PC-9 (cell line): ENCODE results near the gene PCMTD2. TPM values are rescaled to one million over a fixed set of nuclear protein-coding genes. Genes with fewer than 3 reads are reported as not detected.
"Not testable (repeated sequence)": the region's sequence is repeated elsewhere in the genome, so short reads cannot be mapped to it uniquely, and the experiment has no call there.

ENCODE experiments used
- BruUV-seq: library from RNA; stranded (reverse); fragments of 400-500 nt; replicated peaks from 2 replicates; lab custom pipeline; 2021; lab: Mats Ljungman, UMichigan
- CTCF ChIA-PET: fragments of 300-600 bp; sonication (Branson Sonifier 250); formaldehyde crosslinking; loops from one replicate; lab custom pipeline; 2022; ENCODE audit warnings: antibody characterized with exemption; lab: Charles Lee
- POLR2A ChIA-PET: fragments of 300-600 bp; sonication (Branson Sonifier 250); formaldehyde crosslinking; loops from one replicate; lab custom pipeline; 2022; ENCODE audit warnings: antibody characterized with exemption; ENCODE audit not compliant: unreplicated experiment; lab: Charles Lee
- DNase-seq, 2 experiments: peaks; one replicate each; pipeline versions ENCODE4 v3.0.0 to v3.0.0-alpha.2; 2015 to 2022; ENCODE audit warnings: mixed read lengths in 1 of 2
- H2AFZ ChIP-seq: fragments of 200-600 bp; sonication (generic); 2 replicates; pipeline ENCODE4 v1.8.1; 2017; ENCODE audit warnings: antibody characterized with exemption
- H3F3A ChIP-seq: fragments of 200-600 bp; sonication (generic); 2 replicates; pipeline ENCODE4 v1.8.1; 2017; ENCODE audit warnings: antibody characterized with exemption, mild to moderate bottlenecking, low read depth; ENCODE audit not compliant: insufficient read depth
- H3K27ac ChIP-seq: fragments of 200-600 bp; sonication (generic); 2 replicates; pipeline ENCODE4 v1.6.1; 2016; ENCODE audit warnings: mixed run types
- H3K27me3 ChIP-seq: fragments of 200-600 bp; sonication (generic); 2 replicates; pipeline ENCODE4 v1.6.1; 2016; ENCODE audit warnings: low read depth, mixed run types; ENCODE audit not compliant: insufficient read depth
- H3K36me3 ChIP-seq: fragments of 200-600 bp; sonication (generic); 2 replicates; pipeline ENCODE4 v1.6.1; 2016; ENCODE audit warnings: low read depth, mixed run types
- H3K4me1 ChIP-seq: fragments of 200-600 bp; sonication (generic); replicated peaks from 2 replicates; pipeline ENCODE4 v1.6.1; 2016; ENCODE audit warnings: mixed run types; ENCODE audit not compliant: insufficient read depth
- H3K4me2 ChIP-seq: fragments of 200-600 bp; sonication (generic); 2 replicates; pipeline ENCODE4 v1.6.1; 2017; ENCODE audit warnings: mixed run types
- H3K4me3 ChIP-seq: fragments of 200-600 bp; sonication (generic); 2 replicates; pipeline ENCODE4 v1.6.1; 2016; ENCODE audit warnings: mixed run types
- H3K79me2 ChIP-seq: fragments of 200-600 bp; sonication (generic); 2 replicates; pipeline ENCODE4 v1.6.1; 2017; ENCODE audit warnings: low read depth, mixed run types
- H3K9me2 ChIP-seq: fragments of 200-600 bp; sonication (generic); 2 replicates; pipeline ENCODE4 v1.8.1; 2017; ENCODE audit warnings: mild to moderate bottlenecking; ENCODE audit not compliant: insufficient read depth
- H3K9me3 ChIP-seq: fragments of 200-600 bp; sonication (generic); 2 replicates; pipeline ENCODE4 v1.8.1; 2016; ENCODE audit warnings: low read depth; ENCODE audit not compliant: insufficient read depth
- H4K20me1 ChIP-seq: fragments of 200-600 bp; sonication (generic); 2 replicates; pipeline ENCODE4 v1.8.1; 2017; ENCODE audit not compliant: insufficient read depth
- intact Hi-C: fragments of 100-400 bp; cut with micrococcal nuclease; formaldehyde crosslinking; loops from one replicate; pipeline ENCODE4 v1.10.0; 2022; ENCODE audit not compliant: unreplicated experiment
- total RNA-seq: library from RNA; stranded (reverse); gene quantifications from 2 replicates; pipeline ENCODE4 v1.2.3, GENCODE V29; 2021

The PCMTD2 gene
- total RNA-seq, 1 experiment from 2014 or later: 86.5 TPM

DNA sequence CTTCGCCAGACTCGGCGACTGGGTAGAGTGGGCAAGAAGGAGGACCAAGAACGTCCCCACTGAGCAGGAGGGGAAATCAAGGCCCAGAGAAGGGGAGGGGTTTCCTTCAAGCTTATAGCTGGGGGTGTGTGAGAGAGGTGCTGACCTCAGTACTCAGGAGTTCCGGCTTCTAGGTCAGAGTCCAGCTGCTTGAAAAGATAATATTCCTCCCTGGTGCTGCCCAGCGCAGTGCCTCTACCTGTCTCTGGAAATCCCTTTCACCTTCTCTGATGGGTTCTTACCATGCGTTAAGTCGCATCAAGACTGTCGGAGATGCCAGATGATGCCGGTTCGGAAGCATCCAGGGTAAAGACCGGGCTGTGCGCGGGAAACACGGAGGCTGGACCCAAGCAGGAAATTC lies 61.8 kb downstream of the PCMTD2 start:
- H3K9me2 ChIP-seq, H3K4me2 ChIP-seq, CTCF ChIA-PET, H3K79me2 ChIP-seq, H3K4me1 ChIP-seq, H3K36me3 ChIP-seq, BruUV-seq, H3K27ac ChIP-seq, H3K9me3 ChIP-seq, intact Hi-C loops, H4K20me1 ChIP-seq, DNase-seq, H3F3A ChIP-seq, POLR2A ChIA-PET, H2AFZ ChIP-seq, H3K4me3 ChIP-seq: not testable (repeated sequence)
- H3K27me3 ChIP-seq: peaks cover 20% of the 10 kb centered on the region

DNA sequence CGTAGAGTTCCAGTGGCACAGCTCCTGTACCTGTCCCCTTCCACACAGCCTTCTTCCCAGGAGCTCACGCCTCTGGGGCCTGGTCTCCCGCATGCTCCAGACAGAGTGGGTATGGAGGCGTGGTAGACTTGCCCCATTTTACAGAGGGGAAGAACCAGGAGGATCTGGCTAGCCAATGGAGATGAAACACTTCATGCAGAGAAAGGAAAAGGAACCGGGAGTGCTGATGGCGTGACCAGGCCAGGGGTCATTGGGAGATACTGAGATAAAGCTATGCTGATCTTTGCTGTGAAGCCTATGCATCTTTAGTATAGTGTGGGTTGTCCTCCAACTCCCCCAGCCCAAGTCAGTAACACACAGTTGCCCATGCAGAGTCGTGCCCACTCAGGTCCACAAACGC lies 62.5 kb downstream of the PCMTD2 start:
- H3K4me3 ChIP-seq, H3K36me3 ChIP-seq, intact Hi-C loops, H4K20me1 ChIP-seq, DNase-seq, POLR2A ChIA-PET, CTCF ChIA-PET, H3K9me3 ChIP-seq, H3K4me1 ChIP-seq, H3K27ac ChIP-seq, H3K9me2 ChIP-seq, H2AFZ ChIP-seq, BruUV-seq, H3F3A ChIP-seq, H3K4me2 ChIP-seq, H3K79me2 ChIP-seq: not testable (repeated sequence)
- H3K27me3 ChIP-seq: peaks cover 27% of the 10 kb centered on the region

DNA sequence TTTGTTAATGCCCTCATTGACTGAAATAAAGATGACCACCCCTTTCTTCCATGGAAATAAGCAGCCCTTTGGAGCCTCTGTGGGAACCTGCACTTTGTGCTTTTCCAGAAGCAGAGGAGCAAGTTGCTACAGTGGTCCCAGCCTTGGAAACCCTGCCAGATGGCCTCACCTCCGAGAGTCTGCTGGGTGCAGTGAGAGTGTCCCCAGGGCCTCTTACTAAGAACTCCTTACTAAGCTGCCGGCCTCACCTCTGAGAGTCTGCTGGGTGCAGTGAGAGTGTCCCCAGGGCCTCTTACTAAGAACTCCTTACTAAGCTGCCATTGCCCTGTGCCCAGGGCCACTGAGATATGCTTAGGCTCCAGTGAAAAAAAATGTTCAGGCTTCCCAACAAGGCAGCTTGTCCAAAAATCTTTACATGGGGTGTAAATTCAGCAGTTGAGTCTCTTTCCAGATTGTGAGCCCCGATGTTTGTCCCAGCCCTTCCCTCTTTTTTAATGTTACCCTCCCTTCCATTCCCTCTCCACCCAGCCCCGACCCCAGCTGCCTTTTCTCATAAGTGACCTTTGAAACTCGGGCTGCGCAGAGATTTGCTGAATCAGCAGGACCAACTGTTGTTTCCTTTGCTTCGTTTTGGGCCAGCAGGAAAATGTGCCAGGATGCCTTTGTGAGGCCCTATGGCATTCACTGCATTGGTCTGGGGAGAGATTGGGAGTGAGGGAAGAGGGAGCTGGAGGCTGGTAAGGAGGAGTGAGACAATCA lies 66.7 kb downstream of the PCMTD2 start:
- H2AFZ ChIP-seq, H3K36me3 ChIP-seq, BruUV-seq, H3K27ac ChIP-seq, H3K79me2 ChIP-seq, POLR2A ChIA-PET, H3F3A ChIP-seq, H3K4me2 ChIP-seq, H3K9me2 ChIP-seq, H3K9me3 ChIP-seq, DNase-seq, intact Hi-C loops, H3K4me3 ChIP-seq, CTCF ChIA-PET, H3K4me1 ChIP-seq, H4K20me1 ChIP-seq: not testable (repeated sequence)
- peaks cover 38% of the 10 kb centered on the region for H3K27me3 ChIP-seq

Other genes starting within 250 kb of the PCMTD2 start
- 3.8 and 6.4 TPM in 2 replicates for gene C20orf204, start 219.6 kb upstream of the PCMTD2 start, total RNA-seq
- gene SOX18, start 206.1 kb upstream of the PCMTD2 start, total RNA-seq: 0.83 TPM in 1 of 2 replicates, not detected in the other
- gene TCEA2, start 192.6 kb upstream of the PCMTD2 start, total RNA-seq: 100 and 156 TPM in 2 replicates
- gene RGS19, start 176.2 kb upstream of the PCMTD2 start, total RNA-seq: 33.3 and 39.2 TPM in 2 replicates
- 1.5 and 2.7 TPM in 2 replicates for gene OPRL1, start 175.7 kb upstream of the PCMTD2 start, total RNA-seq
- not detected in 2 replicates for gene LKAAEAR1, start 171.3 kb upstream of the PCMTD2 start, total RNA-seq
- gene NPBWR2, start 148.2 kb upstream of the PCMTD2 start, total RNA-seq: not detected in 2 replicates
- gene MYT1, start 91.3 kb upstream of the PCMTD2 start, total RNA-seq: 0.18 TPM in 1 of 2 replicates, not detected in the other